Urinary bladder (tissue), 4 donors: ENCODE results near the gene CELF2. TPM values are rescaled to one million over a fixed set of nuclear protein-coding genes. Genes with fewer than 3 reads are reported as not detected.
"Not testable (repeated sequence)": the region's sequence is repeated elsewhere in the genome, so short reads cannot be mapped to it uniquely, and the experiment has no call there.

Experiments
- DNase-seq: peaks from one replicate; pipeline ENCODE4 v3.0.0-alpha.2; 2015; ENCODE audit errors: extremely low spot score
- H3K27ac ChIP-seq: one replicate; pipeline ENCODE4 v1.5.1; 2013; ENCODE audit warnings: low read depth, mild to moderate bottlenecking, moderate library complexity
- H3K36me3 ChIP-seq: one replicate; pipeline ENCODE4 v1.6.1; 2013; ENCODE audit warnings: mild to moderate bottlenecking, moderate library complexity; ENCODE audit not compliant: insufficient read depth
- H3K4me1 ChIP-seq: one replicate; pipeline ENCODE4 v1.6.1; 2013; ENCODE audit warnings: mild to moderate bottlenecking, moderate library complexity; ENCODE audit not compliant: insufficient read depth
- H3K4me3 ChIP-seq: one replicate; pipeline ENCODE4 v1.5.1; 2013; ENCODE audit warnings: low read depth, low read length
- WGBS: extraction: QIAGEN DNeasy Blood & Tissue Kit; methylation state at CpG from one replicate; pipeline ENCODE4 v1.1.7; 2013; 5-methylcytosine and 5-hydroxymethylcytosine counted together
- polyA plus RNA-seq: library from polyadenylated mRNA; stranded (reverse); fragments of 200-250 nt; gene quantifications from one replicate; pipeline ENCODE4 v1.2.3, GENCODE V29; 2013
- total RNA-seq: library from RNA; depleted of rRNA; stranded (reverse); fragments of >200 nt; gene quantifications from one replicate; pipeline ENCODE4 v1.2.3, GENCODE V29; 2014
- donor health status: healthy with polysubstance abuse.
- donor health status: healthy.

The CELF2 gene
- total and polyA plus RNA-seq, 2 donors = 40.1 to 52.7 TPM

GRCh38 chr10:10993785-10994184 lies 23.9 kb upstream of the CELF2 start:
- Histone ChIP-seq H3K4me1 (no peaks in the 10 kb centered on the region), H3K4me3 (no peak overlapping the region), H3K36me3 (no peaks in the 10 kb centered on the region), H3K27ac (no peak overlapping the region)
- no peak for DNase-seq

- 90% methylated on average over 2 of the region's 2 CpGs for WGBS
- DNase-seq = no peak
- no peaks in the 10 kb centered on the region for H3K4me1 ChIP-seq
These were observed 23.3 kb upstream of the CELF2 start for GRCh38 chr10:10994360-10994759.

GRCh38 chr10:10995120-10995519 lies 22.6 kb upstream of the CELF2 start:
- WGBS = 94% methylated on average over 5 of the region's 5 CpGs
- no peaks in the 10 kb centered on the region for H3K36me3 ChIP-seq
- H3K4me3 ChIP-seq = no peak overlapping the region
- no peaks in the 10 kb centered on the region for H3K4me1 ChIP-seq
- H3K27ac ChIP-seq = no peak overlapping the region
- DNase-seq = no peak

More at GRCh38 chr10:10994360-10994759, 23.3 kb upstream of the CELF2 start:
- no peak overlapping the region for H3K27ac ChIP-seq
- no peak overlapping the region for H3K4me3 ChIP-seq
- H3K36me3 ChIP-seq = no peaks in the 10 kb centered on the region

GRCh38 chr10:10996966-10997620 lies 20.6 kb upstream of the CELF2 start:
- no peak overlapping the region for H3K27ac ChIP-seq
- WGBS = 72% methylated on average over 7 of the region's 7 CpGs
- no peak for DNase-seq
- H3K4me1 ChIP-seq = no peaks in the 10 kb centered on the region
- H3K36me3 ChIP-seq = no peaks in the 10 kb centered on the region
- H3K4me3 ChIP-seq = no peak overlapping the region

- not testable (repeated sequence) for H3K4me3 ChIP-seq, DNase-seq, H3K27ac ChIP-seq, H3K4me1 ChIP-seq, H3K36me3 ChIP-seq
- 96% methylated on average over 4 of the region's 4 CpGs for WGBS
These were observed 18.2 kb upstream of the CELF2 start for GRCh38 chr10:10999501-10999900.

- Histone ChIP-seq H3K27ac (no peak overlapping the region), H3K4me3 (no peak overlapping the region), H3K4me1 (no peaks in the 10 kb centered on the region), H3K36me3 (no peaks in the 10 kb centered on the region)
- no peak for DNase-seq
- WGBS = 93% methylated on average over 5 of the region's 5 CpGs
These were observed 15.2 kb upstream of the CELF2 start for GRCh38 chr10:11002485-11002884.

- Histone ChIP-seq H3K4me1 (no peaks in the 10 kb centered on the region), H3K27ac (no peak overlapping the region), H3K36me3 (no peaks in the 10 kb centered on the region), H3K4me3 (no peak overlapping the region)
- WGBS = 61% methylated on average over 3 of the region's 3 CpGs
- DNase-seq = no peak
These were observed 14.8 kb upstream of the CELF2 start for GRCh38 chr10:11002916-11003315.

- no peak overlapping the region for H3K4me3 ChIP-seq
- H3K36me3 ChIP-seq = no peaks in the 10 kb centered on the region
- no peaks in the 10 kb centered on the region for H3K4me1 ChIP-seq
- H3K27ac ChIP-seq = no peak overlapping the region
- 86% methylated on average over 4 of the region's 4 CpGs for WGBS
- no peak for DNase-seq
These were observed 14.0 kb upstream of the CELF2 start for GRCh38 chr10:11003679-11004078.

GRCh38 chr10:11004144-11005077 lies 13.3 kb upstream of the CELF2 start:
- Histone ChIP-seq H3K27ac (no peak overlapping the region), H3K4me3 (no peak overlapping the region), H3K4me1 (no peaks in the 10 kb centered on the region), H3K36me3 (no peaks in the 10 kb centered on the region)
- DNase-seq = no peak
- 89% methylated on average over 15 of the region's 15 CpGs for WGBS

- Histone ChIP-seq H3K4me1 (no peaks in the 10 kb centered on the region), H3K4me3 (no peak overlapping the region), H3K36me3 (no peaks in the 10 kb centered on the region), H3K27ac (no peak overlapping the region)
- 83% methylated on average over 9 of the region's 9 CpGs for WGBS
- no peak for DNase-seq
These were observed 11.8 kb upstream of the CELF2 start for GRCh38 chr10:11005725-11006427.

- 76% methylated on average over 3 of the region's 3 CpGs for WGBS
- no peak overlapping the region for H3K4me3 ChIP-seq
- no peaks in the 10 kb centered on the region for H3K4me1 ChIP-seq
- H3K36me3 ChIP-seq = no peaks in the 10 kb centered on the region
- no peak overlapping the region for H3K27ac ChIP-seq
- DNase-seq = no peak
These were observed 11.2 kb upstream of the CELF2 start for GRCh38 chr10:11006428-11006825.

GRCh38 chr10:11007476-11008020 lies 10.1 kb upstream of the CELF2 start:
- H3K27ac ChIP-seq = no peak overlapping the region
- 89% methylated on average over 16 of the region's 16 CpGs for WGBS
- H3K4me3 ChIP-seq = no peak overlapping the region
- no peaks in the 10 kb centered on the region for H3K4me1 ChIP-seq
- H3K36me3 ChIP-seq = no peaks in the 10 kb centered on the region
- DNase-seq = no peak

GRCh38 chr10:11009471-11010308 lies 8.0 kb upstream of the CELF2 start:
- Histone ChIP-seq H3K4me3 (no peak overlapping the region), H3K4me1 (no peaks in the 10 kb centered on the region), H3K36me3 (no peaks in the 10 kb centered on the region), H3K27ac (no peak overlapping the region)
- 82% methylated on average over 13 of the region's 13 CpGs for WGBS
- no peak for DNase-seq
